ENCODE measurements around the gene CYP2D6. TPM values are rescaled to one million over a fixed set of nuclear protein-coding genes. Genes with fewer than 3 reads are reported as not detected.
"Not testable (repeated sequence)": the region's sequence is repeated elsewhere in the genome, so short reads cannot be mapped to it uniquely, and the experiment has no call there.

Gene CYP2D6
- total and polyA plus RNA-seq, 2 of the 8 experiments (the other 6 are each of a cell fraction or from before 2014, with no cell fraction given), result 0.93 to 1.7 TPM

DNA sequence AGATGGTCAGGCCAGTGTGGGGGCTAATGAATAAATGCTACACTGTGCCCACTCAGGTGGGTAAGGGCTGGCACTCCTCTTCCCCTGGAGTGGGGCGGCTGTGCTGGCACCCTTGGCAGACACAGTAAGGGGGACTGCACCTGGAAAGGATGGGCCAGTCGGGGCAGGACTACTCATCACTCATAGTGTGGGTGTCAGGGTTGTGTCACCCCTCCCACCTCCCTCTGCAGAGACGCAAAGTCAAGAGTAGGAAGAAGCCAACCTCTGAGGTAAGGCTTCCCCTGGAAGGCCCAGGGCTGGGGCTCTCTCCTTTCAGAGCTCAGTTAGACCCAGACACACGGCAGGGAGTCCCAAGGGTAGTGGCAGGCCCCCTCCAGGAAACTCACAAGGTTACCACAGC lies 5.1 kb upstream of the CYP2D6 start:
- H3K23ac ChIP-seq (ENCODE audit: insufficient read length); CTCF ChIA-PET (ENCODE audit: partially characterized antibody); H2BK120ac ChIP-seq (replicated peaks; ENCODE audit: low read depth, low read length); H3K79me1 ChIP-seq (ENCODE audit: low read depth, low read length); H3K4me1 ChIP-seq (replicated peaks in 1 of 4; ENCODE audit: control insufficient read depth in 3 of 4, insufficient read depth in 4 of 4, low read length in 3 of 4); H3K56ac ChIP-seq (replicated peaks; ENCODE audit: insufficient read length, low read depth, low read length); H2BK12ac ChIP-seq (ENCODE audit: low read depth, low read length); POLR2A ChIA-PET (ENCODE audit: partially characterized antibody); H2BK15ac ChIP-seq (ENCODE audit: low read length); H3K9me3 ChIP-seq (ENCODE audit: insufficient read depth in 2 of 2, low read depth in 1 of 2, low read length in 1 of 2); H4K91ac ChIP-seq (replicated peaks; ENCODE audit: insufficient read length, low read length); H3K9ac ChIP-seq (replicated peaks in 1 of 4; ENCODE audit: extremely low read depth in 1 of 4, low read depth in 3 of 4, low read length in 3 of 4); H3K4ac ChIP-seq (replicated peaks; ENCODE audit: insufficient read length, low read depth, low read length); H2AFZ ChIP-seq (ENCODE audit: low read length); DNase-seq (ENCODE audit: low read depth in 1 of 2, low spot score in 2 of 2); H3K4me2 ChIP-seq (ENCODE audit: insufficient read depth in 1 of 2, low read depth in 2 of 2, low read length in 2 of 2); FAIRE-seq; H3K4me3 ChIP-seq (ENCODE audit: extremely low read depth in 1 of 4, insufficient read depth in 2 of 4, low read depth in 3 of 4, low read length in 4 of 4); H4K20me1 ChIP-seq (replicated peaks in 1 of 2; ENCODE audit: control insufficient read depth in 1 of 2, insufficient read depth in 2 of 2, low read length in 2 of 2); H3K27ac ChIP-seq (ENCODE audit: low read depth, low read length); H3K27me3 ChIP-seq (replicated peaks in 1 of 4; ENCODE audit: control insufficient read depth in 3 of 4, extremely low read depth in 1 of 4, insufficient read depth in 3 of 4, low read length in 3 of 4); H4K8ac ChIP-seq (ENCODE audit: extremely low read depth, insufficient read depth, low read length); H4K5ac ChIP-seq (ENCODE audit: insufficient read length, low read depth, low read length); H2BK5ac ChIP-seq (ENCODE audit: low read depth, low read length); H3K18ac ChIP-seq (ENCODE audit: extremely low read depth, low read length); H3K14ac ChIP-seq (ENCODE audit: insufficient read length); H3K23me2 ChIP-seq (ENCODE audit: low read depth, low read length); H3K36me3 ChIP-seq (ENCODE audit: control insufficient read depth in 2 of 4, insufficient read depth in 4 of 4, low read length in 3 of 4); H2BK20ac ChIP-seq (ENCODE audit: low read length); H2AK5ac ChIP-seq (ENCODE audit: low read depth, low read length); H3K79me2 ChIP-seq (ENCODE audit: control insufficient read depth in 1 of 2, insufficient read depth in 2 of 2, low read length in 2 of 2): not testable (repeated sequence)
- WGBS, 2 experiments (ENCODE audit: extremely low coverage in 1 of 2, insufficient coverage in 1 of 2, insufficient read length in 1 of 2, insufficient replicate concordance in 2 of 2, low coverage in 1 of 2, low lambda C conversion rate in 2 of 2, missing lambda C conversion rate in 1 of 2), result no CpG with 5 or more reads among the region's 4 CpGs

All from H1 (cell line).